Measurements from ENCODE around the gene PIF1.

Gene PIF1

GRCh38 chr15:64825431-64826294 is at the start of gene PIF1:
TSS of gene PIF1 (minus strand) at chr15:64825647. CDS start at chr15:64824335, 1,312 bp downstream.
- peak; percentile 99 for DNase-seq

- DNase-seq = no peak
These were observed 44.9 kb upstream of the PIF1 start for GRCh38 chr15:64870353-64870752.

DNA sequence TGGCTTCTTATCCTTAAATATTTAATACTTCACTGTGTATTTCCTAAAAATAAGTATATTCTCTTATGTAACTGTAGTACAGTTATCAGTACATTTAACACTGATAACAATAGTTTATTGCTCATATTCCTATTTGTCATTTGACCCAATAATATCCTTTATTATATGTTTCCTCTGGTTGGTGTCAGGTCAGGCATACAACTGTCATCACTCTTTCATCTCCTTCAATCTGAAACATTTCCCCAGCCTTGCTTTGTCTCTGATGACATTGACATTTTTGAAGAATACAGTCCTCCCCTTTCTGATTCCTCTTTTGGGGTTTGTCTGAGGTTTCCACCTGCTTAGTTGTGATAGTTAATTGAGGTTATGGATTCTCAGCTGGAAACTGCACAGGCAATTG is 44.1 kb upstream of the PIF1 start:
- no peak for DNase-seq

- no peak for DNase-seq
These were observed 40.6 kb upstream of the PIF1 start for GRCh38 chr15:64865998-64866520.

DNA sequence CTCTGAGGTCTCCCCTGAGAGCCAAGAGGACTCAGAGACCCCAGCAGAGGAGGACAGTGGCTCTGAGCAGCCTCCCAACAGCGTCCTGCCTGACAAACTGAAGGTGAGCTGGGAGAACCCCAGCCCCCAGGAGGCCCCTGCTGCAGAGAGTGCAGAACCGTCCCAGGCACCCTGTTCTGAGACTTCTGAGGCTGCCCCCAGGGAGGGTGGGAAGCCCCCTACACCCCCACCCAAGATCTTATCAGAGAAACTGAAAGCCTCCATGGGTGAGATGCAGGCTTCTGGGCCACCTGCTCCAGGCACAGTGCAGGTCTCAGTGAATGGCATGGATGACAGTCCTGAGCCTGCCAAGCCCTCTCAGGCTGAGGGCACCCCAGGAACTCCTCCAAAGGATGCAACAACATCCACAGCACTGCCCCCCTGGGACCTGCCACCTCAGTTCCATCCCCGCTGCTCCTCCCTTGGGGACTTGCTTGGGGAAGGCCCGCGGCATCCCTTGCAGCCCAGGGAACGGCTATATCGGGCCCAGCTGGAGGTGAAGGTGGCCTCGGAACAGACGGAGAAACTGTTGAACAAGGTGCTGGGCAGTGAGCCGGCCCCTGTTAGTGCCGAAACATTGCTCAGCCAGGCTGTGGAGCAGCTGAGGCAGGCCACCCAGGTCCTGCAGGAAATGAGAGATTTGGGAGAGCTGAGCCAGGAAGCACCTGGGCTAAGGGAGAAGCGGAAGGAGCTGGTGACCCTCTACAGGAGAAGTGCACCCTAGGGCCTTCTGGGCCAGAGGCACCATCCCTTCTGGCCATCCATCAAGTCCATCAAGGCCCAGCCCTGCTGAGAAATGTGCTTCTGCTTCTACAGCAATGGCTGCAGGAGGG is 39.9 kb upstream of the PIF1 start:
- DNase-seq = no peak

DNA sequence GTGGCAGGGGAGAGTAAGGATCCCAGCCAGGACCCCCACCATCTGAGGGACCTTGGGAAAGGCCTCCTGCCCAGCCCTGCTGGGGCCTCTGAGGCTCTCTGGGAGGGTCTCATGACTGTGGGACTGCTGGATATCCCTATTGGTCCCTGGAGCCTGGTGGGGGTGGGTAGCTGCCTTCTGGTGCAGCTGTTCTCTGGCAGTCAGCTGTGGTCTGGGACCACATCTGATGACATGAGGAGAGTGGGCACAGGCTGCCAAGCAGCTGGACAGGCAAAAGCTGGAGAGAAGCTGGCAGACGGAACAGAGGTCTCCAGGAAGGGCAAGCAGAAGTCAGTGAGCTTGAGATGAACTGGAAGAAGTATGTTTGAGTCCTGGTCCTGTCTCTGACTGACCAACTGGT is 38.6 kb upstream of the PIF1 start:
- DNase-seq = no peak

- DNase-seq = no peak
These were observed 37.0 kb upstream of the PIF1 start for GRCh38 chr15:64862408-64862807.

DNA sequence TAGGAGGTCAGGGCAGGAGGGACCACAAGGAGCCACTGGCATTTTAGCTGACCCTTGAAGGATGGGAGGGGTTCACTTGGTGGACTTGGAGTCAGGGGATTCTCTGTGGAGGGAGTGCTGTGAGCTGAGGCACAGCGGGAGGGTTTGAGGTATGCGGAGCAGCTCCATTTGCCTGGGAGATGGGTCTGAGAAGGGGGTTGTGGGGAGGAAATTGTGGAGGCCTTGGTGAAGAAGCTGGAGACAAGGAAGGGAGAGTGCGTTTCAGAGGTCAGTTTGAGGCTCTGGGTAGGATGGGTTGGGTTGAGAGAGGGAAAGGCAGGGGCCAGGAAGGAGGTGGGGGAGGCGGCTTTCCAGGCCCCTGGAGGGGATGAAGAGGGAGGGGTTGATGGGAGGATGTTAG is 36.5 kb upstream of the PIF1 start:
- DNase-seq = no peak

GRCh38 chr15:64861331-64861730 is 35.9 kb upstream of the PIF1 start:
- DNase-seq = no peak

- DNase-seq = no peak
These were observed 33.8 kb upstream of the PIF1 start for GRCh38 chr15:64859226-64859625.

DNA sequence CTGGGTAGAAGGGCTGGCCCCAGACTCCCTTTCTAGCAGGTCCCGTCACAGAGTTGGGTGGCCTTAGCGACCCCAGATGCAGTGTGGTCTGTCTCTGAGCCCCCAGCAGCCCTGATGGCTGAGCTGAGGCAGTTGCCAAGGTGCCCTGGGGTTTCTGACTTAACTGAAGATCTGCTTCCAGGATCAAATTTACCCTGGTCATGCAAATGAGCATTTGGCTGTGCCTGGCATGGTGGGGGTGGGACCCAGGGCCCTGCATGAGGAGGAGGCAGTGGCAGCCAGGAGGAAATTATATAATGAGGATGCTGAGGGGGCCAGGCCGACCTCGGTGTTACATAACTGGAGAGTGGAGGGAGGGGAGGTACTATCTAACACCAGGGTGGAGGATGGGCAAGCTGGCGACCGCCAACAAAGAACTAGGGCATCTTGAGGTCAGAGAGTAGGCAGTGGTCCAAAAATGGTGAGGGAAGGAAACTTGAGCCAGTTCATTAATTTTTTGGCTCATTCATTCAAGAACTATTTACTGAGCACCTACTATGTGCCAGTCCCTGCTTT is 32.7 kb upstream of the PIF1 start:
- DNase-seq = no peak

DNA sequence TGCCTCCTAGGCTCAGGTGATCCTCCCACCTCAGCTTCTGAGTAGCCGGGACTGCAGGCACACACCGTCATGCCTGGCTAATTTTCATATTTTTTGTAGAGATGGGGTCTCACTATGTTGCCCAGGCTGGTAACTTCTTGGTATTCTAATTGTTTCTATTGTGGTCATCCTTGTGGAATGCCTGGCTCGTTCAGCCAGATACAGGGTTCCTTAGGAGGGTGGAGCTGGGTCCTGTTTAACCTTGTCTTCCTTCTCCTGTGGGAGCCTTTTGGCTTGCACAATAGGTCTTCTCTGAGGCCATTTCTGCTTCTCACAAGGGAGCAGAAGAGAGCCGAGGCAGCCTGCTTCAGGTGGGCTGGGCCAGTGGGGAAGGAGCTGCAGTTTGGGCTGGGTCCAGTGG is 32.0 kb upstream of the PIF1 start:
- no peak for DNase-seq

- no peak for DNase-seq
These were observed 31.1 kb upstream of the PIF1 start for GRCh38 chr15:64856429-64857145.

GRCh38 chr15:64855205-64855975 is 29.9 kb upstream of the PIF1 start:
- no peak for DNase-seq

DNA sequence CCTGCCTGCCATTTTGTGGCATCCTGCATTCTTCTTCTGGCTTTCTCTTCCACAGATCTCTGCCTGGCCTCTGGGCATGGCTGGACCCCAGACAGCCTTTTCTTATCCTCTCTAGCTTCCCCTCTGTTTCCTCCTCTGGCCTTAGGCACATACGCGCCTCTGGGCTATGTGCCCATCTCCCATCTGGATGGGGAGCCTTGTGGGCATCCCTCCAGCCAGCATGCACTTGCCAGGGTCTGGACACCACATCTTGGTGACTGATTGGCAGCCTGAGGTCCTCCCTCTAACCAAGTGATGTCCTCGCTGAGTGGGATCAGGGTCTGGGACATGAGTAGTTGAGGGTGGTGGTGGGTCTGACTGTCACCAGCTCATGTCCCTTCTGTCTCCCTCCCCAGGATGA is 29.1 kb upstream of the PIF1 start:
- no peak for DNase-seq

DNA sequence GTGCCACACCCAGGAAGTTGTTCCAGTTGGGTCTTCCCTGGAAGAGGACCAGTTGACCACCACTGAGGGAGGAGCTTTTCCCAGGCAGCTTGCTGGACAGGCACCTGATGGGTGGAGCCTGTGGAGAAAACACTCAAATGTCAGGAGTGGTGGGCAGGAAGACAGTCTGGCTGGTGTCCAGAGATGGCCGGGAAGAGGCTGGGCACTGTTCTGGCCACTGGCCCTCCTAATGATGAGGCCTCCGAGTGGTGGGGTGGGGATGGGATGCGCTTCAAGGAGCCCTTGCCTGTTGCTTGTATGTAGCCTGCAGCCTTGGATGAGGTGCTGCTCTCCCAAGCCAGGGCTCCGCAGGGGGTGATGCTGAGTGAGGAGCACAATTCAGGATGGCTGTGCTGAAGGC is 28.6 kb upstream of the PIF1 start:
- no peak for DNase-seq

DNA sequence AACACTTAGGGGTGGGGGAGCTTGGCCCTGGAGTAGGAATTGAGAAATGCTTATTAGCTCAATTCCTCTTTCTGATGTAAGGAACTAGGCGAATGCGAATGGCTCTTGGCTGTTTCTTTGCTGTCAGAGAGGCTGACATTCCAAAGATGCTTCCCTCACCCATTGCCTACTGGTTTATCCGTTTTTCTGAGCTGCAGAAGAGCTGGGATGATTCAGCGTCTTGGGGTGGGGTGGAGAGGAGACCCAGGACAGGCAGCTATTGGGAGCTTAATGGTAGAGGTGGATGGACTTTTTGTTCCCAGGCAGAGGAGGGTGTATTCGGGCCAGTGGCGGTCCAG is 26.0 kb upstream of the PIF1 start:
- DNase-seq = no peak

DNA sequence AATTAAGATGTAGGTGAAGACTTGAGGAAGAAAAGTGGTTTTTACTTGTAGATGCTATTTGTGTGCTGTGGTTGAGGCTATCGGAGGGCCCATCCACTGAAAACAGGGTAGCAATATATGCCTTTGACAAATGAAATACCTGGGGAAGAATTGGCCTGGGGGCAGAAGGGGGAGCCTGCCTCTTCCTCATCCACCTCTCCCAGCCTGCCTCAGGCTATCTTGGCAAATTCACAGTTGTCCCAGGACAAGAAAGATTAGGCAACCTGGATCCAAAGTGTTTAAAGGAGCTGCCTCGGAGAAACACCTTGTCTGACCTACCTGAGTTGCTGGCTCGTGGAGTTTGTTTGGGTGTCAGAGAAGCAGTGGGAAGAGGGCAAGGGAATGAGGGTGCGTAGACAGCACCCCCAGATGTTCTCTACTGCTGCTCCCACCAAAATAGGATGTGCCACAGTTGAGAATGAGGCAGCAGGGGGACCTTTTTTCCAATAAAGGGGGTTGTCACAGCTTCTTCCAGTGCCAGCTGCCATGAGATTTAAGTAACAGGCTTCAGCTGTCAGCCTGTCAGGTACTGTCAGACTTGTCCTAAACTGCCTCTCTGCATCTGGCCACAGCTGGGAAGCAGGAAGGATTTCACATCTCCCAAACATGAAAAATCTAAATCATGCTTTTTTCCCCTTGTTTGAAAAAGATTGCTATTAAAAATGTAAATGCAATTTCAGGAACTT is 25.5 kb upstream of the PIF1 start:
- no peak for DNase-seq

DNA sequence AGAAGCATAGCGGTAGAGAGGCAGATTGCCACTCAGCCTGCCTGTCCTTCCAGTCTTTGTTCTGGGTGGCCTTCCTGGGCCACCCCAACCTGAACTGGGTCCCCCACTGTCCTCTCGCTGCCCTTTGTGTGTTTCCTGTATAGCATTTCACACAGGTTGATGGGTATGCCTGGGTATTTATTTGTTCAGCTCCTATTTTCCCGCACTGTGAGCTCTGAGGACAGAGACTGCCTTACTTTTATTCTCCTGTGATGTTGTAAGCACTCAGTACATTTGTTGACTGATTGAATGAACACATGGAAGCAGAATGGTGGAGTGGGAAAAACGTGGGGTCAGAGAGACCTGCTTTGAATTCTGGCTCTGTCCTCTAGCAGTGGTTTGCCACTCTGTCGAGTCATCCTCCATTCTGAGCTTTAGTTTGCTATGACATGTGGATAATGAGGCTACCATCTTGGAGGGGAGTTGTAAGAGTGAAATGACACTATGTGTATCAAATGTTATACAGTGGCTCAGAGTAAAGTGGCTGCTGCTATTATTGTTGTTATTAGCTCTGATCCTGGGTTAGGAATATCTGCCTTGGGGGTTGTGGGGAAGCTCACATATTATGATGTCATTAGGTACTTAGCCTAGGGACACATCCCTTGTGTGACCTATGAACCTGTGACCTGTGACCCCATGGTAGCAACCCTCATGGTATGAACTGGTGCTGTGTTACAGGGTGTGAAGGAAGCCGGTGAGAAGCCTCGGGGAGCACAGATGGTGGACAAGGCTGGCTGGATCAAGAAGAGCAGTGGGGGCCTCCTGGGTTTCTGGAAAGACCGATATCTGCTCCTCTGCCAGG is 22.6 kb upstream of the PIF1 start:
- DNase-seq = no peak

DNA sequence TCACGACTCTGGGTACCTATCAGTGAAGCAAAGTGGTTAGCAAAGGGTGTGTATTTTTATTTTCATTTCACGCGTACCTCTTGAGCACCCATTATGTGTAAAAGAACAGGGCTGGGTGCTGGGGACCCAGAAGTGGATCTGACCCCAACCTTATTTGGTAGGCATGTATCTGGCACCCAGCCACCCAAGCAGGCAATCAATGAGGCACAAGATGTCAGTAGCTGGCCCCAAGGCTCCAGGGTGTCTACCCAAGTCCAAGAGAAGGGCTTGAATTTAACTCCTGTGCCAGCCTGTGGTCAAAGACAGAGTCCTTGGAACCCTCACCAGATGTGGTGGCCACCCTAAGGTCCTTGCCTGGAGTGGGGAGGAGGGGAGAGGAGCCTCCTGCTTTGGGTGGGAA is 22.0 kb upstream of the PIF1 start:
- no peak for DNase-seq

DNA sequence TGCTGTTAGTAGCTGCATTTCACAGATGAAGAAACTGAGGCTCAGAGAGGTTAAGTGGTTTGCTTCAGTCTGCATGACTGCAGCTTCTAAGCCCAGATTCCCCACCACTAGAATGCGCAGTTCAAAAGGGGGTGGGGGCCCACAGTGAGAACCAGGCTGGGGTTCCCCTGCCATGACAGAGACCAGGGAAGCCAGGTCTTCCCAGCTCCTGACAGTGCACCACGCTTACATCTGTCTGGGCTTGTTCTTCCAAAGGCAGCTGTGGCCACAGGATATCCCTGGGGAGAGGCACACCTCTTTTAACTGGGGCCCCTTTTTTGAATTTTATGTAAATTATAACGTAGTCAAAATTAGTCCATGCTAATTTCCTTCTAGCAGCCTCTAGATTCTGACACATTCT is 21.6 kb upstream of the PIF1 start:
- no peak for DNase-seq
